GM18909 (cell line): ENCODE results near the gene MYO1F.

Experiments
- ATAC-seq: cut with Tn5 transposase; IDR thresholded peaks from one replicate; pipeline ENCODE4 v1.9.1; 2021; ENCODE audit warnings: mild to moderate bottlenecking; ENCODE audit not compliant: unreplicated experiment, poor library complexity

Gene MYO1F

DNA sequence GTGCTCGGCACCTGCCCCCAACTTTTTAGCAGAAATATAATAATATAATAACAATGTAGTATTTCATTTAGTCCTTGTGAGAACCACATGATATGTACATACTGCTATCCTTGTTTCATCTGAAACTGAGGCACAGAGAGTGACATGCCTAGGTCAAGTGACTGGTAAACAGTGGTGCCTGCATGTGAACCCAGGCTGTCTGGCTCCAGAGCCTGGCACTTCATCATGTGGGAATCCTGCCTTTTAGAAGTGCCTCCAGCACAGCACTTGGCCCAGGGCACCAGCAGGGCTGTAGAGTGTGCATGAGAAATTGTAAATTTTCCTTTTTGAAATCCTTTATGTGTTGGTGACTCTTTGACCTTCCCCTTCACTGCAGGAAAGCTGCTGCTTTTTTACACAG lies 102.2 kb downstream of the MYO1F start:
- ATAC-seq = no peak

GRCh38 chr19:8473648-8474476 lies 103.4 kb downstream of the MYO1F start:
- no peak for ATAC-seq
